Hepatocyte (in vitro differentiated cells): ENCODE results near the gene AMPH. TPM values are rescaled to one million over a fixed set of nuclear protein-coding genes. Genes with fewer than 3 reads are reported as not detected.

Experiments
- DNase-seq: peaks from one replicate; pipeline ENCODE4 v3.0.0-alpha.2; 2016; ENCODE audit warnings: low spot score
- H2AFZ ChIP-seq: fragments of 200-600 bp; sonication (generic); 2 replicates; pipeline ENCODE4 v1.6.0; 2016; ENCODE audit warnings: antibody characterized with exemption, mild to moderate bottlenecking
- H3K27ac ChIP-seq: fragments of 200-600 bp; sonication (generic); 2 replicates; pipeline ENCODE4 v1.5.1; 2016; ENCODE audit warnings: mild to moderate bottlenecking
- H3K27me3 ChIP-seq: fragments of 200-600 bp; sonication (generic); 2 replicates; pipeline ENCODE4 v1.6.1; 2016
- H3K36me3 ChIP-seq: fragments of 200-600 bp; sonication (generic); replicated peaks from 2 replicates; pipeline ENCODE4 v1.5.1; 2016; ENCODE audit warnings: low read depth; ENCODE audit not compliant: insufficient read depth
- H3K4me1 ChIP-seq: fragments of 200-600 bp; sonication (generic); 2 replicates; pipeline ENCODE4 v1.5.1; 2016; ENCODE audit warnings: mild to moderate bottlenecking, moderate library complexity; ENCODE audit not compliant: insufficient read depth
- H3K4me2 ChIP-seq: fragments of 200-600 bp; sonication (generic); 2 replicates; pipeline ENCODE4 v1.6.0; 2016
- H3K4me3 ChIP-seq: fragments of 200-600 bp; sonication (generic); 2 replicates; pipeline ENCODE4 v1.5.1; 2016; ENCODE audit warnings: mild to moderate bottlenecking
- H3K79me2 ChIP-seq: fragments of 200-600 bp; sonication (generic); 2 replicates; pipeline ENCODE4 v1.6.0; 2017; ENCODE audit warnings: mild to moderate bottlenecking
- H3K9me2 ChIP-seq: fragments of 200-600 bp; sonication (generic); replicated peaks from 2 replicates; pipeline ENCODE4 v1.6.0; 2017; ENCODE audit warnings: mild to moderate bottlenecking; ENCODE audit not compliant: insufficient read depth
- H3K9me3 ChIP-seq: fragments of 200-600 bp; sonication (generic); 2 replicates; pipeline ENCODE4 v1.5.1; 2016; ENCODE audit warnings: low read depth, mild to moderate bottlenecking
- H4K20me1 ChIP-seq: fragments of 200-600 bp; sonication (generic); 2 replicates; pipeline ENCODE4 v1.6.0; 2016; ENCODE audit warnings: mild to moderate bottlenecking; ENCODE audit not compliant: insufficient read depth, poor library complexity, severe bottlenecking
- EZH2 ChIP-seq: fragments of 200-600 bp; sonication (generic); IDR thresholded peaks from 2 replicates; pipeline ENCODE4 v1.6.1; 2016; ENCODE audit warnings: antibody characterized with exemption, mild to moderate bottlenecking, borderline replicate concordance
- EZH2phosphoT487 ChIP-seq: fragments of 200-600 bp; sonication (generic); IDR thresholded peaks from one replicate; pipeline ENCODE4 v1.6.1; 2018; ENCODE audit warnings: antibody characterized with exemption, mild to moderate bottlenecking, low read depth, moderate library complexity; ENCODE audit not compliant: unreplicated experiment, severe bottlenecking
- WGBS: methylation state at CpG from one replicate; pipeline ENCODE4 v1.1.6; 2016; ENCODE audit warnings: low lambda C conversion rate; ENCODE audit errors: missing lambda C conversion rate; 5-methylcytosine and 5-hydroxymethylcytosine counted together
- polyA plus RNA-seq: library from polyadenylated mRNA; unstranded; fragments of >200 nt; fragmentation: Nextera tagmentation; extraction: Ambion mirVana; gene quantifications from 2 replicates; pipeline ENCODE4 v1.2.1, GENCODE V29; 2016
- total RNA-seq: library from RNA; depleted of rRNA; stranded (reverse); fragments of >200 nt; gene quantifications from 2 replicates; pipeline ENCODE4 v1.2.3, GENCODE V29; 2014
- TF ChIP-seq, protein P1 (sequence below): fragments of 200-600 bp; sonication (generic); IDR thresholded peaks from 2 replicates; pipeline ENCODE4 v1.5.1; 2016; ENCODE audit warnings: antibody characterized with exemption, mild to moderate bottlenecking; ENCODE audit not compliant: poor library complexity

The AMPH gene
- total and polyA plus RNA-seq, 2 experiments from 2014 or later, result 2.0 to 2.8 TPM

- Histone ChIP-seq H3K9me3 (no peaks in the 10 kb centered on the region), H2AFZ (no peak overlapping the region), H3K4me3 (no peak overlapping the region), H3K27ac (no peak overlapping the region), H4K20me1 (no peaks in the 10 kb centered on the region), H3K36me3 (no peaks in the 10 kb centered on the region), H3K4me1 (no peaks in the 10 kb centered on the region), H3K27me3 (no peaks in the 10 kb centered on the region), H3K9me2 (no peaks in the 10 kb centered on the region), H3K4me2 (no peak overlapping the region), H3K79me2 (no peaks in the 10 kb centered on the region)
- TF ChIP-seq, protein P1, sequence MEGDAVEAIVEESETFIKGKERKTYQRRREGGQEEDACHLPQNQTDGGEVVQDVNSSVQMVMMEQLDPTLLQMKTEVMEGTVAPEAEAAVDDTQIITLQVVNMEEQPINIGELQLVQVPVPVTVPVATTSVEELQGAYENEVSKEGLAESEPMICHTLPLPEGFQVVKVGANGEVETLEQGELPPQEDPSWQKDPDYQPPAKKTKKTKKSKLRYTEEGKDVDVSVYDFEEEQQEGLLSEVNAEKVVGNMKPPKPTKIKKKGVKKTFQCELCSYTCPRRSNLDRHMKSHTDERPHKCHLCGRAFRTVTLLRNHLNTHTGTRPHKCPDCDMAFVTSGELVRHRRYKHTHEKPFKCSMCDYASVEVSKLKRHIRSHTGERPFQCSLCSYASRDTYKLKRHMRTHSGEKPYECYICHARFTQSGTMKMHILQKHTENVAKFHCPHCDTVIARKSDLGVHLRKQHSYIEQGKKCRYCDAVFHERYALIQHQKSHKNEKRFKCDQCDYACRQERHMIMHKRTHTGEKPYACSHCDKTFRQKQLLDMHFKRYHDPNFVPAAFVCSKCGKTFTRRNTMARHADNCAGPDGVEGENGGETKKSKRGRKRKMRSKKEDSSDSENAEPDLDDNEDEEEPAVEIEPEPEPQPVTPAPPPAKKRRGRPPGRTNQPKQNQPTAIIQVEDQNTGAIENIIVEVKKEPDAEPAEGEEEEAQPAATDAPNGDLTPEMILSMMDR, result no peak
- TF ChIP-seq EZH2phosphoT487, result no peak
- TF ChIP-seq EZH2, result no peak
- DNase-seq, result no peak
- WGBS, result 53% methylated on average over 1 of the region's 1 CpG
Observed at GRCh38 chr7:38656968-38657367, 25.8 kb upstream of the AMPH start.

GRCh38 chr7:38655833-38656774, 24.9 kb upstream of the AMPH start:
- no peak for TF ChIP-seq EZH2
- TF ChIP-seq, protein P1, result no peak
- H3K9me3 ChIP-seq, result no peaks in the 10 kb centered on the region
- no peaks in the 10 kb centered on the region for H3K4me1 ChIP-seq
- H3K4me3 ChIP-seq, result no peak overlapping the region
- DNase-seq, result no peak
- H3K9me2 ChIP-seq, result no peaks in the 10 kb centered on the region
- no peak overlapping the region for H2AFZ ChIP-seq
- no peaks in the 10 kb centered on the region for H4K20me1 ChIP-seq
- no peaks in the 10 kb centered on the region for H3K27me3 ChIP-seq
- no peak overlapping the region for H3K4me2 ChIP-seq
- H3K36me3 ChIP-seq, result no peaks in the 10 kb centered on the region
- H3K79me2 ChIP-seq, result no peaks in the 10 kb centered on the region
- no peak overlapping the region for H3K27ac ChIP-seq
- 93% methylated on average over 34 of the region's 35 CpGs for WGBS

DNA sequence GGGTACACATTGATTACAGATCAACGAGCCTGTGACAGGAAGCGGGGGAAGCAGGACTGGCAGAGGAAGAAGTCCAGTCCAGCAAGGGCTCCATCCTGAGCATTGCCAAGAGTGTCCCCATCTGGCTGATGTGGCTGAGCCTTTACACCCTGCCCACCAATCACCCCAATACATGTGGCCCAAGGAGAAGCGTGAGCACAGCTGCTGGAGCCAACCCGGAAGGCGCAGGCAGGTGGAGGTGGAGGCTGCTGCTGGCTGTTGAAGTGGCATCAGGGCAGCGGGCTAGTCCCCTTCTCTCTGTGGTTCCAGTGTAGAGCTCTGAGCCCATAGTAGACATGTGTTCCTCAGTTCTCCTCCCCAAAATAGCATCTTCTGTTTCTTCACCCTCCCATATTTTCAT, 6.8 kb upstream of the AMPH start:
- Histone ChIP-seq H2AFZ (no peak overlapping the region), H3K4me3 (no peak overlapping the region), H3K27me3 (peaks cover 9% of the 10 kb centered on the region), H3K27ac (no peak overlapping the region), H3K4me2 (no peak overlapping the region), H3K4me1 (no peaks in the 10 kb centered on the region), H3K36me3 (no peaks in the 10 kb centered on the region), H3K79me2 (no peaks in the 10 kb centered on the region), H3K9me2 (no peaks in the 10 kb centered on the region), H3K9me3 (no peaks in the 10 kb centered on the region), H4K20me1 (no peaks in the 10 kb centered on the region)
- DNase-seq, result no peak
- TF ChIP-seq EZH2phosphoT487 (no peak), EZH2 (no peak)
- TF ChIP-seq, protein P1, result no peak
- 91% methylated on average over 6 of the region's 6 CpGs for WGBS
